Transverse colon (tissue), 4 donors: Measurements from ENCODE around the gene DELE1.

Experiments
- CTCF ChIP-seq, 5 experiments: fragments of 200-600 bp in 3 of 5; fragments of 450-650 bp in 2 of 5; sonication (generic) in 3 of 5; IDR thresholded peaks; 1 replicate in 2 of 5; 2 replicates in 3 of 5; pipeline ENCODE4 v1.5.1; 2016 to 2017; ENCODE audit warnings: antibody characterized with exemption in 5 of 5, inconsistent platforms in 3 of 5, mild to moderate bottlenecking in 2 of 5, moderate library complexity in 1 of 5
- EP300 ChIP-seq: sonication (generic); formaldehyde crosslinking; IDR thresholded peaks from one replicate; pipeline ENCODE4 v1.6.1; 2017; ENCODE audit warnings: antibody characterized with exemption, low read depth
- POLR2A ChIP-seq: fragments of 450-650 bp; IDR thresholded peaks from one replicate; pipeline ENCODE4 v1.6.1; 2016; ENCODE audit warnings: antibody characterized with exemption, mild to moderate bottlenecking, moderate library complexity
- POLR2AphosphoS5 ChIP-seq, 3 donors: sonication (generic); formaldehyde crosslinking; IDR thresholded peaks; one replicate each; pipeline ENCODE4 v1.6.1; 2016; ENCODE audit warnings: antibody characterized with exemption in 3 of 3

DNA sequence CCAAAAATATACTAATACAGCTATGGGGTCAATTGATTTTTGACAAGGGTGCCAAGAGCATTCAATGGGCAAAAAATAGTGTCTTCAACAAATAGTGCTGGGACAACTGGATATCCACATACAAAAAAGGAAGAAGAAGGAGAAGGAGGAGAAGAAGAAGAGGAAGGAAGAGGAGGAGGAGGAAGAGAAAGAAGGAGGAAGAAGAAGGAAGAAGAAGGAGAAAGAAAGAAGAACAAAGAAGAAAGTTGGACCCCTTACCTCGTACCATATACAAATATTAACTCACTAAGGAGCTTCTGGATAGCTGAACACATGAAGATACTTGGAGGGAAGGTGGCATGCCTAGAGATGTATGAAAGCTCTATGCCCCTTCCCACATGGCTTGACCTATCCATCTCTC is 17.2 kb upstream of the DELE1 start:
- TF ChIP-seq CTCF (IDR thresholded peaks at IDR 0.05) (no peak), POLR2AphosphoS5 (IDR thresholded peaks at IDR 0.05) (no peak), POLR2A (no peak), EP300 (no peak)
